ENCODE measurements around the gene UBE2V1. TPM values are rescaled to one million over a fixed set of nuclear protein-coding genes. Genes with fewer than 3 reads are reported as not detected.

The UBE2V1 gene
- total and polyA plus RNA-seq, 2 of the 13 experiments (the other 11 are each of a cell fraction or from before 2014, with no cell fraction given), result 81.3 to 132 TPM

DNA sequence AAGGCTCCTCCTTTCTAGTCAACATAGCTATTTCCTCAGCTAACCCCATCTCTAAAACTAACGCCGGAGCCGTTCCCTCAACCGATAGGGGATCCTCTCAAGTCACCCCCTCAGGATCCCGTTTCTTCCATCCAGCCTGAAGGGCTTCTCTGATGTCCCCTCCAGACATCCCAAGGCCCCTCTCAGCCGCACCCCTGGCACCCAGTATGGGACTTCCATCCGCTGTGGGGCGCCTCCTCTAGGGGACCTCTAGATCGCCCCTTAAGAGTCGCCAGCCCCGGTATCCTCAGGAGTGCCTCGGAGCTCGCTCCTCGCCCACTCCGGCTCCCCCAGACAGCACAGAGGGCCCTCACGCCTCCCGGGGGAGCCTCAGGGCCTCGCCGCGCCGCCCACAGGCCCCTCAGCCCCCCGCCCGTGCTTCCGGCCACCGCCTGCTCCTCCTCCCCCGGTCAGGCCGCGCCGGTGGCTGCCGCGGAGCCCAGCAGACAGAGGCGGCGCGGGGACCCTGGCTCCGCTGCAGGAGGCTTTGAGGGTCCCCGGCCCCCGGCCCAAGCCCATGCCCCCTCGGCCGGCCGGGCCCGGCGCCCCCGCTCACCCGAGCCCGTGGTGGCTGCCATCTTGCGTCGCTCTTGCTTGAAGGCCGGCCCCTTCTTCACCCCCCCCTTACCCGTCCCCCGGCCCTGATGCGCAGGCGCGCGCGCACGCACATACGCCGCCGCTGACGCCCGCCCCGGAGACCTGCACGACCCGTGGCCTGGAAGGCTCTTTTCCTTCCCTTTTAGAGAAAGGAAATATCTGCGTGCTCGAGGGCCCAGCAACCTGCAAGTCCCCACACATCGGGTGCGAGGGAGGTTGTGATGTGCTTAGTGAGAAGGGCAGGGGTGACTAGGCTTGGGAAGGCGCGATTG is at the start of gene UBE2V1 (continued):
- TF ChIP-seq, protein P1, sequence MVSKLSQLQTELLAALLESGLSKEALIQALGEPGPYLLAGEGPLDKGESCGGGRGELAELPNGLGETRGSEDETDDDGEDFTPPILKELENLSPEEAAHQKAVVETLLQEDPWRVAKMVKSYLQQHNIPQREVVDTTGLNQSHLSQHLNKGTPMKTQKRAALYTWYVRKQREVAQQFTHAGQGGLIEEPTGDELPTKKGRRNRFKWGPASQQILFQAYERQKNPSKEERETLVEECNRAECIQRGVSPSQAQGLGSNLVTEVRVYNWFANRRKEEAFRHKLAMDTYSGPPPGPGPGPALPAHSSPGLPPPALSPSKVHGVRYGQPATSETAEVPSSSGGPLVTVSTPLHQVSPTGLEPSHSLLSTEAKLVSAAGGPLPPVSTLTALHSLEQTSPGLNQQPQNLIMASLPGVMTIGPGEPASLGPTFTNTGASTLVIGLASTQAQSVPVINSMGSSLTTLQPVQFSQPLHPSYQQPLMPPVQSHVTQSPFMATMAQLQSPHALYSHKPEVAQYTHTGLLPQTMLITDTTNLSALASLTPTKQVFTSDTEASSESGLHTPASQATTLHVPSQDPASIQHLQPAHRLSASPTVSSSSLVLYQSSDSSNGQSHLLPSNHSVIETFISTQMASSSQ (IDR thresholded peaks at IDR 0.05; ENCODE audit: low read depth), result no peak
- TF ChIP-seq, protein P1 (CRISPR knock-in tag; IDR thresholded peaks at IDR 0.05; ENCODE audit: borderline replicate concordance), result peak; percentile 62; the same call in 1 of the 2 replicates
- TF ChIP-seq NCOA5 (CRISPR knock-in tag; IDR thresholded peaks at IDR 0.05) (no peak), NFRKB (IDR thresholded peaks at IDR 0.05) (no peak), ATF2 (CRISPR knock-in tag; IDR thresholded peaks at IDR 0.05) (peak; percentile 14; the same call in 1 of the 2 replicates), RFX3 (CRISPR knock-in tag; IDR thresholded peaks at IDR 0.05) (no peak), ZNF747 (CRISPR knock-in tag; IDR thresholded peaks at IDR 0.05; ENCODE audit: borderline replicate concordance) (peak; percentile 65), ZNF275 (CRISPR knock-in tag; IDR thresholded peaks at IDR 0.05; ENCODE audit: borderline replicate concordance) (peak; percentile 72), ZNF326 (CRISPR knock-in tag; IDR thresholded peaks at IDR 0.05; ENCODE audit: borderline replicate concordance) (no peak), PCBP2 (optimal IDR thresholded peaks at IDR 0.05; ENCODE audit: low read depth, low read length, poor library complexity, severe bottlenecking) (no peak), ZNF34 (CRISPR knock-in tag; IDR thresholded peaks at IDR 0.05; ENCODE audit: borderline replicate concordance) (peak; percentile 91)
- TF ChIP-seq, protein P2, sequence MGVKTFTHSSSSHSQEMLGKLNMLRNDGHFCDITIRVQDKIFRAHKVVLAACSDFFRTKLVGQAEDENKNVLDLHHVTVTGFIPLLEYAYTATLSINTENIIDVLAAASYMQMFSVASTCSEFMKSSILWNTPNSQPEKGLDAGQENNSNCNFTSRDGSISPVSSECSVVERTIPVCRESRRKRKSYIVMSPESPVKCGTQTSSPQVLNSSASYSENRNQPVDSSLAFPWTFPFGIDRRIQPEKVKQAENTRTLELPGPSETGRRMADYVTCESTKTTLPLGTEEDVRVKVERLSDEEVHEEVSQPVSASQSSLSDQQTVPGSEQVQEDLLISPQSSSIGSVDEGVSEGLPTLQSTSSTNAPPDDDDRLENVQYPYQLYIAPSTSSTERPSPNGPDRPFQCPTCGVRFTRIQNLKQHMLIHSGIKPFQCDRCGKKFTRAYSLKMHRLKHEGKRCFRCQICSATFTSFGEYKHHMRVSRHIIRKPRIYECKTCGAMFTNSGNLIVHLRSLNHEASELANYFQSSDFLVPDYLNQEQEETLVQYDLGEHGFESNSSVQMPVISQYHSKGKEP (CRISPR knock-in tag; IDR thresholded peaks at IDR 0.05), result peak; percentile 63; the same call in 1 of the 2 replicates
- TF ChIP-seq, protein P3, sequence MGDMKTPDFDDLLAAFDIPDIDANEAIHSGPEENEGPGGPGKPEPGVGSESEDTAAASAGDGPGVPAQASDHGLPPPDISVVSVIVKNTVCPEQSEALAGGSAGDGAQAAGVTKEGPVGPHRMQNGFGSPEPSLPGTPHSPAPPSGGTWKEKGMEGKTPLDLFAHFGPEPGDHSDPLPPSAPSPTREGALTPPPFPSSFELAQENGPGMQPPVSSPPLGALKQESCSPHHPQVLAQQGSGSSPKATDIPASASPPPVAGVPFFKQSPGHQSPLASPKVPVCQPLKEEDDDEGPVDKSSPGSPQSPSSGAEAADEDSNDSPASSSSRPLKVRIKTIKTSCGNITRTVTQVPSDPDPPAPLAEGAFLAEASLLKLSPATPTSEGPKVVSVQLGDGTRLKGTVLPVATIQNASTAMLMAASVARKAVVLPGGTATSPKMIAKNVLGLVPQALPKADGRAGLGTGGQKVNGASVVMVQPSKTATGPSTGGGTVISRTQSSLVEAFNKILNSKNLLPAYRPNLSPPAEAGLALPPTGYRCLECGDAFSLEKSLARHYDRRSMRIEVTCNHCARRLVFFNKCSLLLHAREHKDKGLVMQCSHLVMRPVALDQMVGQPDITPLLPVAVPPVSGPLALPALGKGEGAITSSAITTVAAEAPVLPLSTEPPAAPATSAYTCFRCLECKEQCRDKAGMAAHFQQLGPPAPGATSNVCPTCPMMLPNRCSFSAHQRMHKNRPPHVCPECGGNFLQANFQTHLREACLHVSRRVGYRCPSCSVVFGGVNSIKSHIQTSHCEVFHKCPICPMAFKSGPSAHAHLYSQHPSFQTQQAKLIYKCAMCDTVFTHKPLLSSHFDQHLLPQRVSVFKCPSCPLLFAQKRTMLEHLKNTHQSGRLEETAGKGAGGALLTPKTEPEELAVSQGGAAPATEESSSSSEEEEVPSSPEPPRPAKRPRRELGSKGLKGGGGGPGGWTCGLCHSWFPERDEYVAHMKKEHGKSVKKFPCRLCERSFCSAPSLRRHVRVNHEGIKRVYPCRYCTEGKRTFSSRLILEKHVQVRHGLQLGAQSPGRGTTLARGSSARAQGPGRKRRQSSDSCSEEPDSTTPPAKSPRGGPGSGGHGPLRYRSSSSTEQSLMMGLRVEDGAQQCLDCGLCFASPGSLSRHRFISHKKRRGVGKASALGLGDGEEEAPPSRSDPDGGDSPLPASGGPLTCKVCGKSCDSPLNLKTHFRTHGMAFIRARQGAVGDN (CRISPR knock-in tag; IDR thresholded peaks at IDR 0.05), result peak; percentile 97
